Trophoblast cell (in vitro differentiated cells and primary cell): ENCODE results near the gene HNRNPR.

ENCODE experiments used
- DNase-seq, 2 donors: peaks; one replicate each; pipeline ENCODE4 v3.0.0-alpha.2; 2016
- H2AFZ ChIP-seq: 2 replicates; pipeline ENCODE4 v1.6.1; 2013; ENCODE audit warnings: low read length, moderate library complexity, mild to moderate bottlenecking; ENCODE audit not compliant: insufficient read depth, poor library complexity
- H2AK5ac ChIP-seq: 2 replicates; pipeline ENCODE4 v1.6.1; 2013; ENCODE audit warnings: mild to moderate bottlenecking, low read length
- H2BK120ac ChIP-seq: 2 replicates; pipeline ENCODE4 v1.6.1; 2013; ENCODE audit warnings: low read length, mild to moderate bottlenecking, moderate library complexity; ENCODE audit not compliant: insufficient read depth, poor library complexity
- H2BK12ac ChIP-seq: 2 replicates; pipeline ENCODE4 v1.6.1; 2013; ENCODE audit warnings: mild to moderate bottlenecking, low read length, moderate library complexity
- H2BK5ac ChIP-seq: 2 replicates; pipeline ENCODE4 v1.6.1; 2013; ENCODE audit warnings: low read length, low read depth, moderate library complexity, mild to moderate bottlenecking; ENCODE audit not compliant: poor library complexity
- H3K14ac ChIP-seq: 2 replicates; pipeline ENCODE4 v1.6.1; 2013; ENCODE audit warnings: mild to moderate bottlenecking, low read length
- H3K18ac ChIP-seq: 2 replicates; pipeline ENCODE4 v1.6.1; 2013; ENCODE audit warnings: mild to moderate bottlenecking, low read length
- H3K23ac ChIP-seq: 2 replicates; pipeline ENCODE4 v1.6.1; 2013; ENCODE audit warnings: low read length
- H3K27ac ChIP-seq: 2 replicates; pipeline ENCODE4 v1.5.1; 2013; ENCODE audit warnings: low read depth, mild to moderate bottlenecking, inconsistent platforms, low read length, moderate library complexity
- H3K27me3 ChIP-seq: 2 replicates; pipeline ENCODE4 v1.6.1; 2013; ENCODE audit warnings: inconsistent platforms, mild to moderate bottlenecking, low read length, moderate library complexity; ENCODE audit not compliant: insufficient read depth
- H3K36me3 ChIP-seq, 2 experiments: 1 replicate in 1 of 2; 2 replicates in 1 of 2; pipeline ENCODE4 v1.6.1; 2013; ENCODE audit warnings: low read length in 2 of 2, mild to moderate bottlenecking in 2 of 2, moderate library complexity in 1 of 2; ENCODE audit not compliant: insufficient read depth in 2 of 2, control insufficient read depth in 1 of 2
- H3K4ac ChIP-seq: 2 replicates; pipeline ENCODE4 v1.6.1; 2013; ENCODE audit warnings: low read depth, mild to moderate bottlenecking, low read length, moderate library complexity
- H3K4me1 ChIP-seq, 2 experiments: 1 replicate in 1 of 2; 2 replicates in 1 of 2; pipeline ENCODE4 v1.6.1; 2013; ENCODE audit warnings: low read length in 2 of 2, mild to moderate bottlenecking in 2 of 2, moderate library complexity in 1 of 2; ENCODE audit not compliant: insufficient read depth in 2 of 2, control insufficient read depth in 1 of 2
- H3K4me2 ChIP-seq: 2 replicates; pipeline ENCODE4 v1.6.1; 2013; ENCODE audit warnings: inconsistent platforms, mild to moderate bottlenecking, low read length, moderate library complexity
- H3K4me3 ChIP-seq: 2 replicates; pipeline ENCODE4 v1.5.1; 2013; ENCODE audit warnings: mild to moderate bottlenecking, low read depth, low read length, inconsistent platforms
- H3K79me1 ChIP-seq: one replicate; pipeline ENCODE4 v1.6.1; 2013; ENCODE audit warnings: low read length
- H3K79me2 ChIP-seq: 2 replicates; pipeline ENCODE4 v1.6.1; 2013; ENCODE audit warnings: low read length, mild to moderate bottlenecking; ENCODE audit not compliant: control insufficient read depth, insufficient read depth, poor library complexity
- H3K9ac ChIP-seq: 2 replicates; pipeline ENCODE4 v1.6.1; 2013; ENCODE audit warnings: mild to moderate bottlenecking, low read length
- H3K9me3 ChIP-seq: 2 replicates; pipeline ENCODE4 v1.6.1; 2013; ENCODE audit warnings: low read depth, mild to moderate bottlenecking, control low read depth, inconsistent platforms, low read length; ENCODE audit not compliant: insufficient read depth
- H4K12ac ChIP-seq: 2 replicates; pipeline ENCODE4 v1.6.1; 2013; ENCODE audit warnings: low read depth, mild to moderate bottlenecking, low read length, moderate library complexity
- H4K8ac ChIP-seq: 2 replicates; pipeline ENCODE4 v1.6.1; 2013; ENCODE audit warnings: low read depth, mild to moderate bottlenecking, low read length, moderate library complexity
- H4K91ac ChIP-seq: one replicate; pipeline ENCODE4 v1.6.1; 2013; ENCODE audit warnings: low read depth, mild to moderate bottlenecking, low read length, moderate library complexity
- WGBS: extraction: QIAGEN DNeasy Blood & Tissue Kit; methylation state at CpG from one replicate; pipeline ENCODE4 v1.1.7; 2013; ENCODE audit warnings: missing lambda C conversion rate; ENCODE audit not compliant: insufficient read length, insufficient coverage; ENCODE audit errors: extremely low coverage; 5-methylcytosine and 5-hydroxymethylcytosine counted together

HNRNPR gene

DNA sequence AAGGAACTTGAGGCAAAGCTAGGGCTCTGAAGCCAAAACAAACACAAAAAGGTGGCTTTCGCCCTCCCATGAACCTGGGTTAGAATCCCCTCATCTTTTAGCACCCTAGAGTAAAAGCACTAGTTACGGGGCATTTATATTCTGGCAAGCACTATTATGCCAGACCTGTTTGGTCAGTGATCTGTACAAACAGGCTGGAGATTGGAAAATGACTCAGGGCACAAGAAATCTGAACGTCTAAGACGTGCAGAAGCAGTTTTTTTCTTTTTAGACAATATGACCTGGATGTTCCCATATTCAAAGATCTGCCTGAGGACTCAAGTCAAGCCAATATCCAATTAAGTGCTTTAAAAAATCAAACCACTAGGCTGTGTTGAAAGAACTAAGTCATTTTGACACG lies 22.5 kb upstream of the HNRNPR start:
- no peak overlapping the region for H3K18ac ChIP-seq
- no peak overlapping the region for H3K14ac ChIP-seq
- H3K9ac ChIP-seq, result no peak overlapping the region
- peaks cover 17 to 19% of the 10 kb centered on the region in 2 experiments for H3K36me3 ChIP-seq
- H3K79me2 ChIP-seq, result peaks cover 15% of the 10 kb centered on the region
- H3K4me2 ChIP-seq, result no peak overlapping the region
- peaks cover 30% of the 10 kb centered on the region for H3K79me1 ChIP-seq
- no CpG with 5 or more reads among the region's 5 CpGs for WGBS
- H2BK12ac ChIP-seq, result no peak overlapping the region
- no peak overlapping the region for H2AFZ ChIP-seq
- no peak overlapping the region for H2AK5ac ChIP-seq
- H3K27me3 ChIP-seq, result no peaks in the 10 kb centered on the region
- peak in 1 of 2 donors; percentile 54 for DNase-seq
- no peak overlapping the region for H3K4me3 ChIP-seq
- no peak overlapping the region for H4K91ac ChIP-seq
- H4K12ac ChIP-seq, result no peak overlapping the region
- peaks cover 11 to 16% of the 10 kb centered on the region in 2 experiments for H3K4me1 ChIP-seq
- no peak overlapping the region for H3K27ac ChIP-seq
- H4K8ac ChIP-seq, result no peak overlapping the region
- H2BK120ac ChIP-seq, result no peak overlapping the region
- H3K9me3 ChIP-seq, result peaks cover 13% of the 10 kb centered on the region
- no peak overlapping the region for H2BK5ac ChIP-seq
- H3K4ac ChIP-seq, result no peak overlapping the region
- H3K23ac ChIP-seq, result no peak overlapping the region

DNA sequence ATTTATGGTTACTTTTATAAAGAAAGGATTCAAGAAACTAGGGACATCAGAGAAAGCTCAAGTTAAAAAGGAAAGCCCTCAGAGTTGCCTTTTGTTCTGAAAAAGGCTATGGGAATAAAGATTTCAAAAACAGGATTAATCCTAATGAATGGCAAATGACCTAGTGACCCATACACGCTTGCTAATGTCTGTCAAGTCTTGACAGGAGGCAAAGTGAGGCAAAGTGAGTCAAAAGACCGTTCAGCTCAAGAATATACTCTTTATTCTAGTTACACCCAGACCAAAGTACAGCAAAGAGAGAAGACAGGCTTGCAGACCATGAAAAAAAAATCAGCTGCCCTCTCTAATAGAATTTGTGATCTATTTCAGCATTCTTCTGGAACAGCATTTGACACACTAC lies 22.1 kb upstream of the HNRNPR start:
- Histone ChIP-seq H4K12ac (no peak overlapping the region), H3K9ac (no peak overlapping the region), H3K27ac (no peak overlapping the region), H2AFZ (no peak overlapping the region), H3K18ac (no peak overlapping the region), H2BK5ac (no peak overlapping the region), H3K4ac (no peak overlapping the region), H3K27me3 (no peaks in the 10 kb centered on the region), H2BK12ac (no peak overlapping the region), H3K79me2 (peaks cover 13% of the 10 kb centered on the region), H3K23ac (no peak overlapping the region), H3K36me3 (peaks cover 17 to 23% of the 10 kb centered on the region in 2 experiments), H3K4me1 (peaks cover 10 to 13% of the 10 kb centered on the region in 2 experiments), H2BK120ac (no peak overlapping the region), H4K91ac (no peak overlapping the region), H3K9me3 (peaks cover 13% of the 10 kb centered on the region), H3K4me2 (no peak overlapping the region), H3K4me3 (no peak overlapping the region), H2AK5ac (no peak overlapping the region), H3K79me1 (peaks cover 27% of the 10 kb centered on the region), H3K14ac (no peak overlapping the region), H4K8ac (no peak overlapping the region)
- no peak for DNase-seq
- no CpG with 5 or more reads among the region's 2 CpGs for WGBS

GRCh38 chr1:23362218-23362713 lies 18.2 kb upstream of the HNRNPR start:
- Histone ChIP-seq H2AK5ac (no peak overlapping the region), H3K27ac (no peak overlapping the region), H3K4me1 (peaks cover 0 to 2% of the 10 kb centered on the region in 2 experiments), H3K18ac (no peak overlapping the region), H3K79me2 (no peaks in the 10 kb centered on the region), H3K4me2 (no peak overlapping the region), H3K9ac (no peak overlapping the region), H3K23ac (no peak overlapping the region), H2BK12ac (no peak overlapping the region), H3K4me3 (no peak overlapping the region), H2BK5ac (no peak overlapping the region), H3K79me1 (no peaks in the 10 kb centered on the region), H3K4ac (no peak overlapping the region), H3K36me3 (peaks cover 17 to 28% of the 10 kb centered on the region in 2 experiments), H2AFZ (no peak overlapping the region), H3K14ac (no peak overlapping the region), H4K8ac (no peak overlapping the region), H2BK120ac (no peak overlapping the region), H4K12ac (no peak overlapping the region), H3K9me3 (peaks cover 18% of the 10 kb centered on the region), H4K91ac (no peak overlapping the region), H3K27me3 (no peaks in the 10 kb centered on the region)
- DNase-seq, result no peak
- WGBS, result no CpG with 5 or more reads among the region's 13 CpGs

DNA sequence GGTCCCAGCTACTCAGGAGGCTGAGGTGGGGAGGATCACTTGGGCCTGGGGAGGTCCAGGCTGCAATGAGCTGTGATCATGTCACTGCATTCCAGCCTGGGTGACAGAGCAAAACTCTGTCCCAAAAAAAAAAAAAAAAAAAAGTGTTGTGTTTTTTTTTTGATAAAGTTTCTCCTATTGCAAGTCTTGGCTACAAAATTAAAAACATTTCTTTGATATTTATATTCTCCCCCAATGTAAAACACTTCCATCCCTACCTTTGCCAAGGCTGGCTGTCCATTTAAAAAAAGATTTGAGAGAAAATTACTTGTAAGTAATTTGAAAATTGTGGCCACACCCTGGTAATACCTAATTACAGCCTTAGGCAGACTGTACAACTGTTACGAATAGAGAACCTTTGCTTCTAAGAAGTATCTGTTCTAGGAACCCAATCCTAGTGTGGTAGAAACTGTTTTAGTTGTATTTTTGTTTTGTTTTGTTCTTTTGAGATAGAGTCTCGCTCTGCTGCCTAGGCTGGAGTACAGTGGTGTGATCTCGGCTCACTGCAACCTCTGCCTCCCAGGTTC lies 14.3 kb upstream of the HNRNPR start:
- no CpG with 5 or more reads among the region's 3 CpGs for WGBS
- Histone ChIP-seq H3K79me2 (no peaks in the 10 kb centered on the region), H2BK120ac (no peak overlapping the region), H4K12ac (no peak overlapping the region), H3K27ac (no peak overlapping the region), H2BK5ac (no peak overlapping the region), H4K8ac (no peak overlapping the region), H3K4me3 (no peak overlapping the region), H3K4me1 (no peaks in the 10 kb centered on the region), H4K91ac (no peak overlapping the region), H3K79me1 (no peaks in the 10 kb centered on the region), H3K4me2 (no peak overlapping the region), H3K36me3 (peaks cover 7 to 25% of the 10 kb centered on the region in 2 experiments), H3K18ac (no peak overlapping the region), H3K27me3 (peaks cover 4% of the 10 kb centered on the region), H2BK12ac (no peak overlapping the region), H3K9me3 (peaks cover 17% of the 10 kb centered on the region), H3K23ac (no peak overlapping the region), H2AFZ (no peak overlapping the region), H3K4ac (no peak overlapping the region), H2AK5ac (no peak overlapping the region), H3K14ac (no peak overlapping the region), H3K9ac (no peak overlapping the region)
- DNase-seq, result peak in 1 of 2 donors; percentile 56
